Stomach (tissue), 9 donors: ENCODE measurements around the gene PDSS2. TPM values are rescaled to one million over a fixed set of nuclear protein-coding genes. Genes with fewer than 3 reads are reported as not detected.

Experiments
- DNase-seq, 2 donors: peaks; one replicate each; pipeline versions ENCODE4 v3.0.0 to v3.0.0-alpha.2; 2013 to 2019
- H3K27ac ChIP-seq, 5 donors: fragments of 200-600 bp in 4 of 5; sonication (generic) in 4 of 5; one replicate each; pipeline ENCODE4 v1.5.1; 2013 to 2019; ENCODE audit warnings: mild to moderate bottlenecking in 1 of 5, moderate library complexity in 1 of 5
- H3K27me3 ChIP-seq, 3 donors: fragments of 200-600 bp; sonication (generic); one replicate each; pipeline ENCODE4 v1.5.1; 2017 to 2019; ENCODE audit warnings: mixed run types in 1 of 3
- H3K36me3 ChIP-seq, 4 donors: fragments of 200-600 bp; sonication (generic); 1 replicate in 3 of 4; 2 replicates in 1 of 4; pipeline ENCODE4 v1.5.1; 2016 to 2019
- H3K4me1 ChIP-seq, 4 donors: fragments of 200-600 bp; sonication (generic); one replicate each; pipeline ENCODE4 v1.5.1; 2016 to 2019
- H3K4me3 ChIP-seq, 4 donors: fragments of 200-600 bp; sonication (generic) in 3 of 4; one replicate each; pipeline ENCODE4 v1.5.1; 2016 to 2019; ENCODE audit warnings: mild to moderate bottlenecking in 1 of 4
- H3K9me3 ChIP-seq, 4 donors: fragments of 200-600 bp; sonication (generic); one replicate each; pipeline ENCODE4 v1.5.1; 2016 to 2019
- CTCF ChIP-seq, 7 experiments: fragments of 450-650 bp in 4 of 7; fragments of 200-600 bp in 3 of 7; sonication (generic) in 3 of 7; IDR thresholded peaks; one replicate each; pipeline ENCODE4 v1.5.1; 2016 to 2019; ENCODE audit warnings: antibody characterized with exemption in 7 of 7, control low read depth in 2 of 7, mild to moderate bottlenecking in 1 of 7
- EP300 ChIP-seq: sonication (generic); formaldehyde crosslinking; IDR thresholded peaks from one replicate; pipeline ENCODE4 v1.6.1; 2017; ENCODE audit warnings: antibody characterized with exemption
- POLR2A ChIP-seq, 4 donors: fragments of 450-650 bp; IDR thresholded peaks; one replicate each; pipeline ENCODE4 v1.6.1; 2016; ENCODE audit warnings: antibody characterized with exemption in 4 of 4, control low read depth in 2 of 4, mild to moderate bottlenecking in 1 of 4, moderate library complexity in 1 of 4
- POLR2AphosphoS5 ChIP-seq, 3 donors: sonication (generic); formaldehyde crosslinking; IDR thresholded peaks; one replicate each; pipeline ENCODE4 v1.6.1; 2016; ENCODE audit warnings: antibody characterized with exemption in 3 of 3
- WGBS, 5 donors: extraction: QIAGEN DNeasy Blood & Tissue Kit in 3 of 5; methylation state at CpG; one replicate each; pipeline versions ENCODE4 v1.1.5 to v1.1.7; 2013 to 2018; 5-methylcytosine and 5-hydroxymethylcytosine counted together
- intact Hi-C: fragments of 100-400 bp; cut with DNase I; formaldehyde crosslinking; loops from one replicate; pipeline ENCODE4 v1.15.1; 2023; ENCODE audit warnings: low total_unique reads
- polyA plus RNA-seq, 3 donors: library from polyadenylated mRNA; stranded (reverse); fragments of 200-250 nt; gene quantifications; one replicate each; pipeline ENCODE4 v1.2.3, GENCODE V29; 2013
- total RNA-seq, 5 donors: library from RNA; depleted of rRNA; stranded (reverse); fragments of >200 nt; gene quantifications; one replicate each; pipeline versions ENCODE4 v1.1.0 to v1.2.3, GENCODE V29; 2014 to 2016
- donor health status: healthy with polysubstance abuse.
- donor health status: Bipolar disorder and iron deficiency.
- donor health status: healthy.

Gene PDSS2
- total and polyA plus RNA-seq, 8 donors, result 4.5 to 26.1 (median 9.8) TPM; not detected in 1

- no peak for DNase-seq
- peaks cover 11 to 30% (median 18%) of the 10 kb centered on the region in 4 donors for H3K9me3 ChIP-seq
- no peak overlapping the region for H3K27ac ChIP-seq
- no peak overlapping the region for H3K4me3 ChIP-seq
- no peaks in the 10 kb centered on the region for H3K4me1 ChIP-seq
- intact Hi-C loops, result no loop called here
- 63 to 74% (median 73%) methylated on average over 1 of the region's 1 CpG for WGBS, 5 donors
- TF ChIP-seq EP300 (no peak), POLR2A (IDR thresholded peaks at IDR 0.05) (no peak), POLR2AphosphoS5 (IDR thresholded peaks at IDR 0.05) (no peak), CTCF (IDR thresholded peaks at IDR 0.05) (no peak)
- no peaks in the 10 kb centered on the region for H3K27me3 ChIP-seq
- H3K36me3 ChIP-seq, result peaks cover 0 to 24% (median 3%) of the 10 kb centered on the region in 4 donors
Observed at GRCh38 chr6:107448776-107449175, 10.6 kb downstream of the PDSS2 start.

- H3K36me3 ChIP-seq, result peaks cover 0 to 24% (median 3%) of the 10 kb centered on the region in 4 donors
- TF ChIP-seq POLR2AphosphoS5 (IDR thresholded peaks at IDR 0.05) (no peak), EP300 (no peak), POLR2A (IDR thresholded peaks at IDR 0.05) (no peak)
- H3K9me3 ChIP-seq, result peaks cover 11 to 30% (median 18%) of the 10 kb centered on the region in 4 donors
- intact Hi-C loops, result no loop called here
- 94 to 100% (median 100%) methylated on average over 2 of the region's 2 CpGs for WGBS, 5 donors
- H3K4me1 ChIP-seq, result no peaks in the 10 kb centered on the region
- no peak overlapping the region for H3K27ac ChIP-seq
- H3K4me3 ChIP-seq, result no peak overlapping the region
- no peak for DNase-seq
- H3K27me3 ChIP-seq, result no peaks in the 10 kb centered on the region
Observed at GRCh38 chr6:107447663-107448216, 11.6 kb downstream of the PDSS2 start.

GRCh38 chr6:107444277-107444676 lies 15.1 kb downstream of the PDSS2 start:
- WGBS, 5 donors, result 89 to 97% (median 94%) methylated on average over 1 of the region's 1 CpG
- H3K9me3 ChIP-seq, result peaks cover 11 to 25% (median 18%) of the 10 kb centered on the region in 4 donors
- H3K4me3 ChIP-seq, result no peak overlapping the region
- no peak for DNase-seq
- peaks cover 0 to 24% (median 3%) of the 10 kb centered on the region in 4 donors for H3K36me3 ChIP-seq
- no peaks in the 10 kb centered on the region for H3K27me3 ChIP-seq
- no peaks in the 10 kb centered on the region for H3K4me1 ChIP-seq
- no peak for TF ChIP-seq POLR2A (IDR thresholded peaks at IDR 0.05)
- TF ChIP-seq EP300, result no peak
- H3K27ac ChIP-seq, result no peak overlapping the region
- intact Hi-C loops, result no loop called here

- WGBS, 5 donors, result 89 to 93% (median 92%) methylated on average over 7 of the region's 7 CpGs
- TF ChIP-seq EP300 (no peak), POLR2AphosphoS5 (IDR thresholded peaks at IDR 0.05) (no peak), CTCF (IDR thresholded peaks at IDR 0.05) (no peak), POLR2A (IDR thresholded peaks at IDR 0.05) (no peak)
- Histone ChIP-seq H3K4me3 (no peak overlapping the region), H3K27ac (no peak overlapping the region), H3K36me3 (peaks cover 0 to 23% (median 3%) of the 10 kb centered on the region in 4 donors), H3K27me3 (no peaks in the 10 kb centered on the region), H3K9me3 (peaks cover 11 to 25% (median 17%) of the 10 kb centered on the region in 4 donors), H3K4me1 (no peaks in the 10 kb centered on the region)
- DNase-seq, result no peak
- intact Hi-C loops, result no loop called here
Observed at GRCh38 chr6:107443608-107444267, 15.6 kb downstream of the PDSS2 start.

GRCh38 chr6:107442938-107443607 lies 16.3 kb downstream of the PDSS2 start:
- peaks cover 0 to 21% (median 3%) of the 10 kb centered on the region in 4 donors for H3K36me3 ChIP-seq
- WGBS, 5 donors, result 79 to 94% (median 91%) methylated on average over 2 of the region's 2 CpGs

More at GRCh38 chr6:107442938-107443607, 16.3 kb downstream of the PDSS2 start:
- DNase-seq, result no peak
- intact Hi-C loops, result no loop called here
- no peaks in the 10 kb centered on the region for H3K27me3 ChIP-seq
- no peak for TF ChIP-seq POLR2A (IDR thresholded peaks at IDR 0.05)
- TF ChIP-seq POLR2AphosphoS5 (IDR thresholded peaks at IDR 0.05), result no peak
- no peak for TF ChIP-seq CTCF (IDR thresholded peaks at IDR 0.05)
- no peak for TF ChIP-seq EP300
- H3K9me3 ChIP-seq, result peaks cover 7 to 18% (median 13%) of the 10 kb centered on the region in 4 donors
- H3K4me1 ChIP-seq, result no peaks in the 10 kb centered on the region
- no peak overlapping the region for H3K4me3 ChIP-seq
- H3K27ac ChIP-seq, result no peak overlapping the region
